H1 (cell line): ENCODE results near the gene NFKBIZ. TPM values are rescaled to one million over a fixed set of nuclear protein-coding genes. Genes with fewer than 3 reads are reported as not detected.

Experiments
- CTCF ChIA-PET: fragments of 300-600 bp; sonication (Branson Sonifier 250); formaldehyde crosslinking; loops from one replicate; lab custom pipeline; 2021; ENCODE audit not compliant: partially characterized antibody; lab: Charles Lee
- POLR2A ChIA-PET: fragments of 300-600 bp; sonication (Branson Sonifier 250); formaldehyde crosslinking; loops from one replicate; lab custom pipeline; 2021; ENCODE audit warnings: inconsistent platforms; ENCODE audit not compliant: partially characterized antibody; lab: Charles Lee
- DNase-seq, 2 experiments: peaks; one replicate each; pipeline versions ENCODE4 v3.0.0 to v3.0.0-alpha.2; 2010 to 2022; ENCODE audit warnings: low spot score in 2 of 2, low read depth in 1 of 2, mixed read lengths in 1 of 2
- FAIRE-seq: peaks from 2 replicates; lab custom pipeline; 2011; peaks lifted over from hg19 to GRCh38; lab: Jason Lieb, UNC
- H2AFZ ChIP-seq: 2 replicates; pipeline ENCODE4 v1.8.1; 2012; ENCODE audit warnings: low read length, inconsistent platforms
- H2AK5ac ChIP-seq: 2 replicates; pipeline ENCODE4 v1.6.1; 2013; ENCODE audit warnings: low read depth, low read length
- H2BK120ac ChIP-seq: replicated peaks from 2 replicates; pipeline ENCODE3; 2013; ENCODE audit warnings: low read depth, low read length, inconsistent platforms
- H2BK12ac ChIP-seq: 2 replicates; pipeline ENCODE4 v1.6.1; 2013; ENCODE audit warnings: low read depth, low read length
- H2BK15ac ChIP-seq: 2 replicates; pipeline ENCODE4 v1.6.1; 2013; ENCODE audit warnings: low read length
- H2BK20ac ChIP-seq: 2 replicates; pipeline ENCODE4 v1.6.1; 2013; ENCODE audit warnings: low read length
- H2BK5ac ChIP-seq: 2 replicates; pipeline ENCODE4 v1.6.1; 2013; ENCODE audit warnings: low read depth, low read length
- H3K14ac ChIP-seq: 2 replicates; pipeline ENCODE4 v1.6.1; 2013; ENCODE audit warnings: inconsistent platforms; ENCODE audit not compliant: insufficient read length
- H3K18ac ChIP-seq: 2 replicates; pipeline ENCODE4 v1.6.1; 2013; ENCODE audit warnings: low read length; ENCODE audit errors: extremely low read depth
- H3K23ac ChIP-seq: 2 replicates; pipeline ENCODE4 v1.6.1; 2013; ENCODE audit warnings: inconsistent platforms; ENCODE audit not compliant: insufficient read length
- H3K23me2 ChIP-seq: 2 replicates; pipeline ENCODE4 v1.6.1; 2013; ENCODE audit warnings: low read depth, low read length
- H3K27ac ChIP-seq: 2 replicates; pipeline ENCODE4 v1.6.1; 2011; ENCODE audit warnings: low read depth, low read length, inconsistent platforms
- H3K27me3 ChIP-seq, 4 experiments: replicated peaks in 1 of 4; 1 replicate in 1 of 4; 2 replicates in 3 of 4; pipeline versions ENCODE4 v1.6.1 to v1.8.1; 2011 to 2013; ENCODE audit warnings: low read length in 3 of 4, mild to moderate bottlenecking in 3 of 4, inconsistent platforms in 2 of 4, mixed read lengths in 2 of 4, moderate library complexity in 1 of 4; ENCODE audit not compliant: control insufficient read depth in 3 of 4, insufficient read depth in 3 of 4; ENCODE audit errors: extremely low read depth in 1 of 4
- H3K36me3 ChIP-seq, 4 experiments: 2 replicates each; pipeline versions ENCODE4 v1.6.1 to v1.8.1; 2011 to 2013; ENCODE audit warnings: mild to moderate bottlenecking in 4 of 4, low read length in 3 of 4, moderate library complexity in 2 of 4, control low read depth in 1 of 4, inconsistent platforms in 1 of 4; ENCODE audit not compliant: insufficient read depth in 4 of 4, control insufficient read depth in 2 of 4
- H3K4ac ChIP-seq: replicated peaks from 2 replicates; pipeline ENCODE3; 2013; ENCODE audit warnings: low read length, low read depth, mixed read lengths, inconsistent platforms; ENCODE audit not compliant: insufficient read length
- H3K4me1 ChIP-seq, 4 experiments: replicated peaks in 1 of 4; 1 replicate in 1 of 4; 2 replicates in 3 of 4; pipeline versions ENCODE4 v1.6.1 to v1.8.1; 2011 to 2013; ENCODE audit warnings: low read length in 3 of 4, inconsistent platforms in 2 of 4, mixed read lengths in 1 of 4; ENCODE audit not compliant: insufficient read depth in 4 of 4, control insufficient read depth in 3 of 4
- H3K4me2 ChIP-seq, 2 experiments: 2 replicates each; pipeline versions ENCODE4 v1.6.1 to v1.8.1; 2011 to 2013; ENCODE audit warnings: low read depth in 2 of 2, low read length in 2 of 2, control low read depth in 1 of 2, inconsistent platforms in 1 of 2, mild to moderate bottlenecking in 1 of 2; ENCODE audit not compliant: insufficient read depth in 1 of 2
- H3K4me3 ChIP-seq, 4 experiments: fragments of 200-600, 300-600 bp in 1 of 4; sonication (generic), shearing (Covaris generic), sonication (Bioruptor Twin) in 1 of 4; 2 replicates each; pipeline versions ENCODE4 v1.5.1 to v1.8.1; 2011 to 2016; ENCODE audit warnings: low read length in 4 of 4, low read depth in 3 of 4, control low read depth in 2 of 4, inconsistent platforms in 2 of 4, mild to moderate bottlenecking in 2 of 4, mixed read lengths in 1 of 4, moderate library complexity in 1 of 4; ENCODE audit not compliant: insufficient read depth in 2 of 4; ENCODE audit errors: extremely low read depth in 1 of 4
- H3K56ac ChIP-seq: replicated peaks from 2 replicates; pipeline ENCODE3; 2013; ENCODE audit warnings: low read depth, mild to moderate bottlenecking, mixed read lengths, low read length, inconsistent platforms; ENCODE audit not compliant: insufficient read length
- H3K79me1 ChIP-seq: 2 replicates; pipeline ENCODE4 v1.6.1; 2013; ENCODE audit warnings: low read depth, low read length, control low read depth
- H3K79me2 ChIP-seq, 2 experiments: 2 replicates each; pipeline versions ENCODE4 v1.6.1 to v1.8.1; 2012 to 2013; ENCODE audit warnings: low read length in 2 of 2, mild to moderate bottlenecking in 2 of 2, inconsistent platforms in 1 of 2; ENCODE audit not compliant: insufficient read depth in 2 of 2, control insufficient read depth in 1 of 2
- H3K9ac ChIP-seq, 4 experiments: replicated peaks in 1 of 4; 1 replicate in 1 of 4; 2 replicates in 3 of 4; pipeline versions ENCODE4 v1.6.1 to v1.8.1; 2011 to 2013; ENCODE audit warnings: low read depth in 3 of 4, low read length in 3 of 4, control low read depth in 2 of 4, mild to moderate bottlenecking in 2 of 4, moderate library complexity in 2 of 4, inconsistent platforms in 1 of 4; ENCODE audit errors: extremely low read depth in 1 of 4
- H3K9me3 ChIP-seq, 2 experiments: 2 replicates each; pipeline versions ENCODE4 v1.6.1 to v1.8.1; 2012 to 2013; ENCODE audit warnings: mild to moderate bottlenecking in 2 of 2, moderate library complexity in 2 of 2, control low read depth in 1 of 2, inconsistent platforms in 1 of 2, low read depth in 1 of 2, low read length in 1 of 2, mixed read lengths in 1 of 2; ENCODE audit not compliant: insufficient read depth in 2 of 2
- H4K20me1 ChIP-seq, 2 experiments: replicated peaks in 1 of 2; 2 replicates each; pipeline versions ENCODE3 to v1.8.1; 2011 to 2013; ENCODE audit warnings: inconsistent platforms in 2 of 2, low read length in 2 of 2, mild to moderate bottlenecking in 1 of 2; ENCODE audit not compliant: insufficient read depth in 2 of 2, control insufficient read depth in 1 of 2
- H4K5ac ChIP-seq: 2 replicates; pipeline ENCODE4 v1.6.1; 2013; ENCODE audit warnings: low read length, low read depth, mixed read lengths, inconsistent platforms; ENCODE audit not compliant: insufficient read length
- H4K8ac ChIP-seq: 2 replicates; pipeline ENCODE4 v1.8.0; 2013; ENCODE audit warnings: mild to moderate bottlenecking, moderate library complexity, low read length, inconsistent platforms; ENCODE audit not compliant: insufficient read depth; ENCODE audit errors: extremely low read depth
- H4K91ac ChIP-seq: replicated peaks from 2 replicates; pipeline ENCODE3; 2013; ENCODE audit warnings: low read length, mixed read lengths, inconsistent platforms; ENCODE audit not compliant: insufficient read length
- ASH2L ChIP-seq: fragments of 200-600, 300-600 bp; sonication (generic); IDR thresholded peaks from one replicate; pipeline ENCODE4 v1.7.1; 2017; ENCODE audit warnings: low read length
- CBX8 ChIP-seq: fragments of 300-800, 300-1000 bp; sonication (generic); IDR thresholded peaks from 2 replicates; pipeline ENCODE4 v1.7.1; 2016; ENCODE audit warnings: low read depth, low read length, borderline replicate concordance
- E2F6 ChIP-seq: IDR thresholded peaks from 2 replicates; pipeline ENCODE4 v1.6.1; 2012; ENCODE audit warnings: inconsistent platforms
- EP300 ChIP-seq, 2 experiments: IDR thresholded peaks; 1 replicate in 1 of 2; 2 replicates in 1 of 2; pipeline ENCODE4 v1.6.1; 2011 to 2012; ENCODE audit warnings: low read depth in 2 of 2, low read length in 2 of 2, mild to moderate bottlenecking in 2 of 2, borderline replicate concordance in 1 of 2, inconsistent platforms in 1 of 2, moderate library complexity in 1 of 2
- NANOG ChIP-seq: IDR thresholded peaks from 2 replicates; pipeline ENCODE4 v1.6.1; 2011; ENCODE audit warnings: low read length, low read depth, mild to moderate bottlenecking, inconsistent platforms; ENCODE audit not compliant: insufficient read depth, poor library complexity, severe bottlenecking
- NRF1 ChIP-seq: IDR thresholded peaks from 2 replicates; pipeline ENCODE4 v1.6.1; 2011; ENCODE audit warnings: mild to moderate bottlenecking, low read depth, low read length, improper control_type of control experiment
- RNF2 ChIP-seq: fragments of 200-900, 300-1000 bp; sonication (generic); IDR thresholded peaks from 2 replicates; pipeline ENCODE4 v1.7.1; 2016; ENCODE audit warnings: borderline replicate concordance, low read depth, mild to moderate bottlenecking, antibody characterized with exemption, low read length; ENCODE audit not compliant: poor library complexity, severe bottlenecking; ENCODE audit errors: missing control alignments
- RXRA ChIP-seq: IDR thresholded peaks from 2 replicates; pipeline ENCODE4 v1.6.1; 2011; ENCODE audit warnings: low read depth, mild to moderate bottlenecking, low read length, moderate library complexity; ENCODE audit not compliant: insufficient read depth
- SP1 ChIP-seq: IDR thresholded peaks from 2 replicates; pipeline ENCODE4 v1.6.1; 2011; ENCODE audit warnings: low read depth, low read length
- TAF7 ChIP-seq: optimal IDR thresholded peaks from 2 replicates; pipeline ENCODE3; 2011; ENCODE audit warnings: low read depth, mild to moderate bottlenecking, inconsistent platforms, low read length, moderate library complexity, borderline replicate concordance
- TEAD4 ChIP-seq: IDR thresholded peaks from 2 replicates; pipeline ENCODE4 v1.6.1; 2012; ENCODE audit warnings: low read depth, low read length, inconsistent platforms, mixed read lengths
- WGBS, 2 experiments: shearing (Covaris generic) in 1 of 2; methylation state at CpG; one replicate each; pipeline versions ENCODE4 v1.1.6 to v1.1.7; 2013 to 2015; ENCODE audit warnings: low lambda C conversion rate in 2 of 2, mixed read lengths in 2 of 2, inconsistent platforms in 1 of 2, low coverage in 1 of 2, missing lambda C conversion rate in 1 of 2; ENCODE audit not compliant: insufficient replicate concordance in 2 of 2, insufficient coverage in 1 of 2, insufficient read length in 1 of 2; ENCODE audit errors: extremely low coverage in 1 of 2, missing lambda C conversion rate in 1 of 2; 5-methylcytosine and 5-hydroxymethylcytosine counted together
- polyA plus RNA-seq, 7 experiments: library from polyadenylated mRNA; depleted of rRNA in 3 of 7; stranded (reverse) in 5 of 7; unstranded in 2 of 7; fragments of >200 nt in 5 of 7; fragments of 200-250 nt in 2 of 7; gene quantifications; 1 replicate in 5 of 7; 2 replicates in 1 of 7; 4 replicates in 1 of 7; pipeline versions ENCODE4 v1.2.1 to v1.2.3, GENCODE V29; 2011 to 2013; ENCODE audit warnings: missing spikeins in 2 of 7, mixed read lengths in 2 of 7
- total RNA-seq: library from RNA; stranded (reverse); fragmentation: NEBNext Ultra II Directional; extraction: Animal tissue kit (Norgen Biotek cat#: 25700); gene quantifications from 2 replicates; pipeline ENCODE4 v1.2.1, GENCODE V29; 2021

The NFKBIZ gene
- total and polyA plus RNA-seq, 2 of the 8 experiments (the other 6 are each of a cell fraction or from before 2014, with no cell fraction given): 7.2 to 24.5 TPM

GRCh38 chr3:101876142-101876541 lies 26.8 kb downstream of the NFKBIZ start:
- no peaks in the 10 kb centered on the region for H3K36me3 ChIP-seq
- no peak overlapping the region for H4K91ac ChIP-seq
- DNase-seq (no peak), FAIRE-seq (no peak)
- no peaks in the 10 kb centered on the region for H3K27me3 ChIP-seq
- no peak overlapping the region for H3K4ac ChIP-seq
- no peak overlapping the region for H2BK120ac ChIP-seq
- no peak overlapping the region for H3K56ac ChIP-seq
- H3K9ac ChIP-seq: no peak overlapping the region
- WGBS, 2 experiments: 93% methylated on average over 8 of the region's 8 CpGs; no CpG with 5 or more reads in 1 of the 2 experiments
- no peaks in the 10 kb centered on the region for H3K4me1 ChIP-seq
- no peak overlapping the region for H2BK20ac ChIP-seq
- no peak overlapping the region for H3K27ac ChIP-seq
- H3K23me2 ChIP-seq: no peaks in the 10 kb centered on the region
- CTCF ChIA-PET: interaction anchor here (0.8 to 2.6 kb wide), 3 partner anchors 62 to 349 kb away, joined by 3 to 9 read pairs (median 3); no protein-coding TSS in a partner anchor
- TF ChIP-seq SP1 (no peak), EP300 (IDR thresholded peaks at IDR 0.05; ENCODE audit: borderline replicate concordance in 1 of 2, low read depth in 2 of 2, low read length in 2 of 2) (no peak), NRF1 (no peak), RXRA (no peak), CBX8 (no peak), TAF7 (no peak), ASH2L (no peak), TEAD4 (no peak), NANOG (no peak), RNF2 (no peak), E2F6 (no peak)
- no peak overlapping the region for H2BK12ac ChIP-seq
- no peak overlapping the region for H2AK5ac ChIP-seq
- no peaks in the 10 kb centered on the region for H3K9me3 ChIP-seq
- H3K23ac ChIP-seq: no peak overlapping the region
- H2BK15ac ChIP-seq: no peak overlapping the region
- H3K79me1 ChIP-seq: no peaks in the 10 kb centered on the region
- no peak overlapping the region for H4K8ac ChIP-seq
- no peaks in the 10 kb centered on the region for H3K79me2 ChIP-seq
- no peak overlapping the region for H3K4me3 ChIP-seq
- H3K4me2 ChIP-seq: no peak overlapping the region
- POLR2A ChIA-PET: interaction anchor here (1.2 kb wide), 1 partner anchor 17 kb away, joined by 3 read pairs; no protein-coding TSS in a partner anchor
- no peak overlapping the region for H4K5ac ChIP-seq
- H2BK5ac ChIP-seq: no peak overlapping the region
- H4K20me1 ChIP-seq: no peaks in the 10 kb centered on the region
- no peak overlapping the region for H3K14ac ChIP-seq
- H2AFZ ChIP-seq: peak overlapping the region; percentile 50; the same call in 1 of the 2 replicates
- H3K18ac ChIP-seq: no peak overlapping the region
